ENCODE data around the gene KIAA1217.

The KIAA1217 gene

DNA sequence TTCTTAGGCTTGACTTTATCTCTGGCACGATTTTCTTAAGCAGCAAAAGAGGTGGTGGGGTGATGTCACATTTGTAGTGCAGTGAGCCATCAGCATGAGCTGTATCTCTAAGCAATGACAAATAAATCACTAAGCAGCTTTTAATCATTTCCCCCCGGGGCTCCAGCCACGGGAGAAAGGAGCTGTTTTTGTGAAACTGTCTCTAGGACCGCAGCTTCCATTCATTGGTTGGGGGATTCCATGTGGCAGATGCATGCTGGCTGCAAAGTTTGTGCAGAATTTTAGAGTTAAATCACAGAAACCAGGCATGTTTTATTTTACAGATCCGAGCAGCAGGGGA is 464 bp downstream of the KIAA1217 start:
- intact Hi-C loops (cut with DNase I; ENCODE audit: low total_unique reads) = no loop called here
- Histone ChIP-seq H3K36me3 (no peaks in the 10 kb centered on the region), H3K9me3 (no peaks in the 10 kb centered on the region), H3K4me3 (peak overlapping the region; percentile 51 to 59), H3K4me1 (peaks cover 0 to 30% (median 15%) of the 10 kb centered on the region in 4 donors), H3K27ac (peak overlapping the region; percentile 38 to 56), H3K27me3 (no peaks in the 10 kb centered on the region)
- TF ChIP-seq, protein P1, sequence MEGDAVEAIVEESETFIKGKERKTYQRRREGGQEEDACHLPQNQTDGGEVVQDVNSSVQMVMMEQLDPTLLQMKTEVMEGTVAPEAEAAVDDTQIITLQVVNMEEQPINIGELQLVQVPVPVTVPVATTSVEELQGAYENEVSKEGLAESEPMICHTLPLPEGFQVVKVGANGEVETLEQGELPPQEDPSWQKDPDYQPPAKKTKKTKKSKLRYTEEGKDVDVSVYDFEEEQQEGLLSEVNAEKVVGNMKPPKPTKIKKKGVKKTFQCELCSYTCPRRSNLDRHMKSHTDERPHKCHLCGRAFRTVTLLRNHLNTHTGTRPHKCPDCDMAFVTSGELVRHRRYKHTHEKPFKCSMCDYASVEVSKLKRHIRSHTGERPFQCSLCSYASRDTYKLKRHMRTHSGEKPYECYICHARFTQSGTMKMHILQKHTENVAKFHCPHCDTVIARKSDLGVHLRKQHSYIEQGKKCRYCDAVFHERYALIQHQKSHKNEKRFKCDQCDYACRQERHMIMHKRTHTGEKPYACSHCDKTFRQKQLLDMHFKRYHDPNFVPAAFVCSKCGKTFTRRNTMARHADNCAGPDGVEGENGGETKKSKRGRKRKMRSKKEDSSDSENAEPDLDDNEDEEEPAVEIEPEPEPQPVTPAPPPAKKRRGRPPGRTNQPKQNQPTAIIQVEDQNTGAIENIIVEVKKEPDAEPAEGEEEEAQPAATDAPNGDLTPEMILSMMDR (IDR thresholded peaks at IDR 0.05) = no peak
- no peak for DNase-seq

DNA sequence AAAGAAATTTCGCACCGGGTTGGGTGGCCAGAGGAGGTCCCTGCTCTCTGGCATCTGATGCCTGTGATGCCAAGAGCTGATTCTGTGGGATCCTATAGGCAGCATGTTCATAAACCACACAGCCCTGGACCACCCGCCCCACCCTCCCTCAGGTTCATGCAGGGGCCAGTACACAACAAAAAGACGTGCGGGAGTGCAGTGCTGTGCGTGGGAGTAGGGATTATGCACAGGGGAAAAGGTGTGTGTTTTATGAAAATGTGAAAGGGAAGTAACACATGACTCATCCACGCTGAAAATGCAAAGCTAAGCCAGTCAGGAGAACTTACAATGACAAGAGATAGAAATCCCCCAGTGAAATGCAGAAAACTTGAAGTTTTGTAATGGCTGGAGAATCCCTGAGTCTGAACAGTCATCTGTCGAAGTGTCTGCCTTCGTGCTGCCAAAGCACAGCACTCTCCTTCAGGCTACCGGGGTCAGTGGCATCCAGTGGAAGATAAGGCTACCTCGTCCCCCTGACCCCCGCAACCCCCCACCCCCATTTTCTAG is 1.1 kb downstream of the KIAA1217 start:
- Histone ChIP-seq H3K27ac (no peak overlapping the region), H3K4me1 (peaks cover 0 to 34% (median 18%) of the 10 kb centered on the region in 4 donors), H3K9me3 (no peaks in the 10 kb centered on the region), H3K27me3 (no peaks in the 10 kb centered on the region), H3K36me3 (no peaks in the 10 kb centered on the region), H3K4me3 (peak overlapping the region; percentile 51 to 59)
- TF ChIP-seq, protein P1 (IDR thresholded peaks at IDR 0.05) = no peak
- DNase-seq = no peak
- intact Hi-C loops (cut with DNase I; ENCODE audit: low total_unique reads) = no loop called here

DNA sequence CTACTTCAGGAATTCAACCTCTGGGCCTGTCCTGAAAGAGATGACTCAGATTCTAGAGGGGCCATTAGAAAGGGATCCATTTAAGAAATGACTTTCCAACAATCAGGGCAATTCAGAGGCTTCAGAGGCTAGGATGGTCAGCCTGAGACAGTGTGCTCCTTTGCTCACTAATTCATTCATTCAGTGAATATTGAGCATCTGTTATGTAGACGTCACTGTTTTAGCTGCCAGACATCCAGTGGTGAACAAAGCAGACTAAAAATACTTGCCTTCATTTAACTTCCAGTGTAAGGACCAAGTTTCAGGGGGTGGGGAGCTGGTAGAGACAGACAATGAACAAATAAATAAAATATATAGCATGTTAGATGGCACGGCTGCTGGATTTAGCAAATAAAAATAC is 1.6 kb downstream of the KIAA1217 start:
- intact Hi-C loops (cut with DNase I; ENCODE audit: low total_unique reads) = no loop called here
- H3K4me3 ChIP-seq = no peak overlapping the region

DNA sequence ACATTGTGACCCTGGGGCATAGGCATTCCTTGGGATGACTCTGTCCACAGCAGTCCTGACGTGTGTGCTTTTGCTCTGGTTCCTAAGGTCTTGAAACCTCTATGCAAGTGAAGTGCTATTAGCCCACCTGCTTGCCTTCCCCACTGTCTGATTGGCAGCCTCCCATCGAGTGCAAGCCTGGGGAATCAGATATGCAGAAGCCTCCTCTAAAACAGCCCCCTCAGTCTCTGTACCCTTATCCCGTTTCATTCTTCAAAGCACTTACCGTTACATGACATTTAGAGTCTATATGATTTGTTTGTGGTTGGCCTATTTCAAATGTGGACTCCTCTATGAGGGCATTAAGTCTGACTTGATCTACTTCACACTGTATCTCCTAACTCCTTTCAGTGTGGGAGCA is 4.3 kb downstream of the KIAA1217 start:
- DNase-seq = no peak
- H3K9me3 ChIP-seq = no peaks in the 10 kb centered on the region
- H3K27ac ChIP-seq = no peak overlapping the region
- H3K27me3 ChIP-seq = no peaks in the 10 kb centered on the region
- H3K4me3 ChIP-seq = no peak overlapping the region
- no peaks in the 10 kb centered on the region for H3K36me3 ChIP-seq
- TF ChIP-seq, protein P1 (IDR thresholded peaks at IDR 0.05) = no peak
- H3K4me1 ChIP-seq = peaks cover 0 to 24% (median 10%) of the 10 kb centered on the region in 4 donors
- intact Hi-C loops (cut with DNase I; ENCODE audit: low total_unique reads) = no loop called here

More for the DNA sequence above, 1.6 kb downstream of the KIAA1217 start:
- H3K4me1 ChIP-seq = peaks cover 0 to 34% (median 18%) of the 10 kb centered on the region in 4 donors
- TF ChIP-seq, protein P1 (IDR thresholded peaks at IDR 0.05) = no peak
- no peaks in the 10 kb centered on the region for H3K36me3 ChIP-seq
- no peaks in the 10 kb centered on the region for H3K27me3 ChIP-seq
- DNase-seq = no peak
- no peaks in the 10 kb centered on the region for H3K9me3 ChIP-seq
- no peak overlapping the region for H3K27ac ChIP-seq

DNA sequence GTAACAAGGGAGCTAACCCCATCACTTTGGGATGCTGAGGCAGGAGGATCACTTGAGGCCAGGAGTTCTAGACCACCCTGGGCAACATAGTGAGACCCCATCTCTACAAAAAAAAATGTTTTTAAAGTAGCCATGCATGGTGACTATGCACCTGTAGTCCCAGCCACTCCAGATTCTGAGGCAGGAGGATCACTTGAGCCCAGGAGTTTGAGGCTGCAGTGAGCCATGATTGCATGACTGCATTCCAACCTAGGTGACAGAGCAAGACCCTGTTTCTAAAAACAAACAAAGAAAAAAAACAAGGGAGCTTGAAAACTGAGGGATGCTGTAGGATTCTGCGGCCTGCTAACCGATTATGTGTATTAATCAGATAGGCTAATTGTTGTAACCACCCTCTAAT is 4.9 kb downstream of the KIAA1217 start:
- no peaks in the 10 kb centered on the region for H3K9me3 ChIP-seq
- H3K36me3 ChIP-seq = no peaks in the 10 kb centered on the region
- TF ChIP-seq, protein P1 (IDR thresholded peaks at IDR 0.05) = no peak
- intact Hi-C loops (cut with DNase I; ENCODE audit: low total_unique reads) = no loop called here
- no peak for DNase-seq
- H3K27ac ChIP-seq = no peak overlapping the region
- H3K27me3 ChIP-seq = no peaks in the 10 kb centered on the region
- peaks cover 0 to 20% (median 9%) of the 10 kb centered on the region in 4 donors for H3K4me1 ChIP-seq
- no peak overlapping the region for H3K4me3 ChIP-seq

DNA sequence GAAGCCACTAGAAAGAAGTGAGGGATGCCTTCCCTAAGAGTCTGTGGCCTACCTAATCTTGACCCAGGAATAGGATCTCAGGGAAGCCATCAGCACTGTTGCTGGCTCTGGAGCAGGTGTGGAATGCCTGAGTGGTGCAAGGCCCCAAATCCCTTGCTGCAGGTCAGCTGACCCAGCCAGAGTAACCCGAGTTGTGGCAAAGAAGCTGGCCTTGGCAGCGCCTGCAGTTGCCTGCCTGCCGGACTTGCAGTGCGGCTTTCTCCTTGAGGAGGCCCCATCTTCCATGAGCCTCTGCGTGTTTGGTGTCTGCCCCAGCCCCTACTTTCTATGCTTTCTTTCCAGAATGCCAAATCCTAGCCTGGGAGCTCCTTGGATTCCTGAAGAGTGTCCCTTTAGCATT is 5.8 kb downstream of the KIAA1217 start:
- Histone ChIP-seq H3K9me3 (no peaks in the 10 kb centered on the region), H3K36me3 (peaks cover 0 to 2% (median 0%) of the 10 kb centered on the region in 3 donors), H3K27me3 (no peaks in the 10 kb centered on the region), H3K4me3 (no peak overlapping the region), H3K27ac (no peak overlapping the region), H3K4me1 (peaks cover 0 to 16% (median 6%) of the 10 kb centered on the region in 4 donors)
- TF ChIP-seq, protein P1 (IDR thresholded peaks at IDR 0.05) = no peak
- intact Hi-C loops (cut with DNase I; ENCODE audit: low total_unique reads) = no loop called here
- no peak for DNase-seq

Measured in tibial artery (tissue), 4 donors.